Nephron (organoid): ENCODE measurements around the gene PHF21A.

Experiments
- H3K27ac Mint-ChIP-seq, 3 experiments: 2 replicates each; pipeline ENCODE4 v1.8.0; 2020; ENCODE audit warnings: mixed read lengths in 3 of 3, mild to moderate bottlenecking in 2 of 3, moderate library complexity in 1 of 3
- H3K27me3 Mint-ChIP-seq: 2 replicates; pipeline ENCODE4 v1.8.0; 2021; ENCODE audit warnings: low read depth, mild to moderate bottlenecking, moderate library complexity, mixed read lengths
- H3K36me3 Mint-ChIP-seq: 2 replicates; pipeline ENCODE4 v1.8.0; 2020; ENCODE audit warnings: low read depth, mixed read lengths
- H3K4me1 Mint-ChIP-seq: 2 replicates; pipeline ENCODE4 v1.8.0; 2020; ENCODE audit warnings: mixed read lengths
- H3K4me3 Mint-ChIP-seq, 3 experiments: 2 replicates each; pipeline ENCODE4 v1.8.0; 2020; ENCODE audit warnings: mild to moderate bottlenecking in 3 of 3, mixed read lengths in 3 of 3, moderate library complexity in 2 of 3
- H3K9me3 Mint-ChIP-seq: 2 replicates; pipeline ENCODE4 v1.8.0; 2020; ENCODE audit warnings: mixed read lengths
- CTCF ChIP-seq, 3 experiments: fragments of 200-600 bp; sonication (generic); IDR thresholded peaks; one replicate each; pipeline ENCODE4 v1.5.0; 2021; ENCODE audit warnings: antibody characterized with exemption in 3 of 3; ENCODE audit not compliant: unreplicated experiment in 3 of 3

Gene PHF21A

DNA sequence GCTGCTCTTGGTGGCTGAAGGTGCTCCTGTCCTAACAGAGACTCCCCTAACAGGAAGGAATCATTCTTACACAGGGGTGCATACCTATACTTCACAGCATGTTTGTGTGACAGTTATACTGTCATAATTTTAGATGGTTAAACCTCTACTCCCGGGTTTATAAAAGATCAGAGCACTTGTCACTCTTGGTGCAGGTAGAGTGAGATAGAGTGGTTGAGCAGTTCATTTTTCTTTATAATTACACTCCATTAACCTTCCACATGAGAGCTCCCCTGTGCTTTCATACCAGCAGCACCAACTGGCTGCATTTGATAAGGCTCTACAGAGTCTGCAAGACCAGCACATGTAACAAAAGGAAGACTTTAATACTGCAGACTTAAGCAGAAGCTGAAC lies 125.9 kb downstream of the PHF21A start:
- Mint-ChIP-seq H3K27me3 (no peaks in the 10 kb centered on the region), H3K4me1 (peaks cover 57% of the 10 kb centered on the region), H3K36me3 (no peaks in the 10 kb centered on the region), H3K27ac (peak overlapping the region; percentile 15 to 52 (median 22)), H3K9me3 (no peaks in the 10 kb centered on the region), H3K4me3 (no peak overlapping the region)
- no peak for TF ChIP-seq CTCF (IDR thresholded peaks at IDR 0.05; ENCODE audit: unreplicated experiment in 3 of 3)

GRCh38 chr11:45994371-45995341 lies 126.6 kb downstream of the PHF21A start:
- Mint-ChIP-seq H3K4me1 (peaks cover 54% of the 10 kb centered on the region), H3K27ac (peak overlapping the region; percentile 31 to 52 (median 44)), H3K27me3 (no peaks in the 10 kb centered on the region), H3K4me3 (no peak overlapping the region), H3K9me3 (no peaks in the 10 kb centered on the region), H3K36me3 (no peaks in the 10 kb centered on the region)
- no peak for TF ChIP-seq CTCF (IDR thresholded peaks at IDR 0.05; ENCODE audit: unreplicated experiment in 3 of 3)

DNA sequence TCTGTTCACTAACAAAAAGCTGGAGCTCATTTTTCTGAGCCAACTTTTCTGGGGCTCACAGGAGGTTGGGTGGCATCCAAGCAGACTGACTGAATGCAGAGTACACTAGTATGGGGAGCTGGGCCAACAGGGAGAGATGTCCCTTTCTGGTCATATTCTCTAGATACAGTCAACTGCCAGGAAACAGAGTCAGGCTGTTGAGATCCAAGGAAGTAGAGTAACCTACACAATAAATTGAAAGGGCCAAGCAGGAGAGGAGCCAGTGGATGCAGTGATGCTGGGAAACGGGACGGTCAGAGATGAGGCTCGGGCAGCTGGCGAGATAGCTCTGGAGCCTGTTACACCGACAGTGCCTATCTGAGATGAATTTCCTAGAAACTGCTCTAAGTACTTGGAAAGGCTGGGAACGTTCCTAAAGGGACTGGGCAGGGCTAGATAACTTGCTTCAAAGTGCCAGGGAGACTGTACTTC lies 127.7 kb downstream of the PHF21A start:
- no peak overlapping the region for H3K4me3 Mint-ChIP-seq
- H3K4me1 Mint-ChIP-seq: peaks cover 52% of the 10 kb centered on the region
- TF ChIP-seq CTCF (IDR thresholded peaks at IDR 0.05; ENCODE audit: unreplicated experiment in 3 of 3): no peak
- H3K27me3 Mint-ChIP-seq: no peaks in the 10 kb centered on the region
- H3K27ac Mint-ChIP-seq: peak overlapping the region; percentile 31 to 52 (median 44)
- no peaks in the 10 kb centered on the region for H3K9me3 Mint-ChIP-seq
- no peaks in the 10 kb centered on the region for H3K36me3 Mint-ChIP-seq

GRCh38 chr11:45988921-45989320 lies 132.3 kb downstream of the PHF21A start:
- Mint-ChIP-seq H3K4me1 (peaks cover 26% of the 10 kb centered on the region), H3K27ac (peak overlapping the region; percentile 18 to 71 (median 47)), H3K4me3 (no peak overlapping the region), H3K27me3 (no peaks in the 10 kb centered on the region), H3K9me3 (no peaks in the 10 kb centered on the region), H3K36me3 (no peaks in the 10 kb centered on the region)
- TF ChIP-seq CTCF (IDR thresholded peaks at IDR 0.05; ENCODE audit: unreplicated experiment in 3 of 3): no peak

GRCh38 chr11:45985212-45985611 lies 136.0 kb downstream of the PHF21A start:
- Mint-ChIP-seq H3K4me1 (peaks cover 21% of the 10 kb centered on the region), H3K36me3 (no peaks in the 10 kb centered on the region), H3K27ac (no peak overlapping the region), H3K4me3 (no peak overlapping the region), H3K27me3 (no peaks in the 10 kb centered on the region), H3K9me3 (no peaks in the 10 kb centered on the region)
- no peak for TF ChIP-seq CTCF (IDR thresholded peaks at IDR 0.05; ENCODE audit: unreplicated experiment in 3 of 3)
